Fibroblast of skin of scalp (primary cell): ENCODE measurements around the gene CCNE1.
"Not testable (repeated sequence)": the region's sequence is repeated elsewhere in the genome, so short reads cannot be mapped to it uniquely, and the experiment has no call there.

ENCODE experiments used
- DNase-seq: peaks from one replicate; pipeline ENCODE4 v3.0.0-alpha.2; 2013

CCNE1 gene

GRCh38 chr19:29817316-29817715 lies 5.5 kb downstream of the CCNE1 start:
- no peak for DNase-seq

GRCh38 chr19:29819300-29819699 lies 7.5 kb downstream of the CCNE1 start:
- no peak for DNase-seq

- DNase-seq: no peak
These were observed 8.2 kb downstream of the CCNE1 start for GRCh38 chr19:29819986-29820385.

- DNase-seq: no peak
These were observed 12.0 kb downstream of the CCNE1 start for GRCh38 chr19:29823581-29824330.

GRCh38 chr19:29825263-29825662 lies 13.5 kb downstream of the CCNE1 start:
- not testable (repeated sequence) for DNase-seq

- no peak for DNase-seq
These were observed 19.3 kb downstream of the CCNE1 start for GRCh38 chr19:29831041-29831548.

- DNase-seq: no peak
These were observed 19.9 kb downstream of the CCNE1 start for GRCh38 chr19:29831686-29832085.

GRCh38 chr19:29832801-29833200 lies 21.0 kb downstream of the CCNE1 start:
- DNase-seq: no peak

GRCh38 chr19:29833614-29834261 lies 21.9 kb downstream of the CCNE1 start:
- DNase-seq: no peak

GRCh38 chr19:29834991-29835846 lies 23.4 kb downstream of the CCNE1 start:
- no peak for DNase-seq

GRCh38 chr19:29836409-29836825 lies 24.6 kb downstream of the CCNE1 start:
- DNase-seq: no peak

- no peak for DNase-seq
These were observed 25.7 kb downstream of the CCNE1 start for GRCh38 chr19:29837448-29837981.

GRCh38 chr19:29837996-29838395 lies 26.2 kb downstream of the CCNE1 start:
- DNase-seq: no peak

- DNase-seq: no peak
These were observed 28.5 kb downstream of the CCNE1 start for GRCh38 chr19:29840066-29840950.

GRCh38 chr19:29841209-29841558 lies 29.4 kb downstream of the CCNE1 start:
- DNase-seq: no peak

GRCh38 chr19:29841559-29842367 lies 30.0 kb downstream of the CCNE1 start:
- DNase-seq: peak; percentile 21

GRCh38 chr19:29842471-29843179 lies 30.8 kb downstream of the CCNE1 start:
- no peak for DNase-seq

GRCh38 chr19:29843180-29844051 lies 31.6 kb downstream of the CCNE1 start:
- no peak for DNase-seq

- DNase-seq: peak; percentile 89
These were observed 33.2 kb downstream of the CCNE1 start for GRCh38 chr19:29844891-29845573.
